GM12865 (cell line): ENCODE results near the gene SPCS3.
A peak's percentile ranks its signal among the peaks of the same experiment; 100 is the strongest.
"Not testable (repeated sequence)": the region's sequence is repeated elsewhere in the genome, so short reads cannot be mapped to it uniquely, and the experiment has no call there.

Experiments used
- DNase-seq: peaks from one replicate; pipeline ENCODE4 v3.0.0; 2010; ENCODE audit warnings: low read depth
- H3K4me3 ChIP-seq: 2 replicates; pipeline ENCODE4 v1.5.1; 2011; ENCODE audit warnings: mild to moderate bottlenecking, low read depth, low read length, control low read depth
- TF ChIP-seq, protein P1 (sequence below): IDR thresholded peaks from 2 replicates; pipeline ENCODE4 v1.5.1; 2011; ENCODE audit warnings: low read length, control low read depth, low read depth, inconsistent platforms; ENCODE audit not compliant: insufficient read depth; ENCODE audit errors: missing control alignments

The SPCS3 gene

DNA sequence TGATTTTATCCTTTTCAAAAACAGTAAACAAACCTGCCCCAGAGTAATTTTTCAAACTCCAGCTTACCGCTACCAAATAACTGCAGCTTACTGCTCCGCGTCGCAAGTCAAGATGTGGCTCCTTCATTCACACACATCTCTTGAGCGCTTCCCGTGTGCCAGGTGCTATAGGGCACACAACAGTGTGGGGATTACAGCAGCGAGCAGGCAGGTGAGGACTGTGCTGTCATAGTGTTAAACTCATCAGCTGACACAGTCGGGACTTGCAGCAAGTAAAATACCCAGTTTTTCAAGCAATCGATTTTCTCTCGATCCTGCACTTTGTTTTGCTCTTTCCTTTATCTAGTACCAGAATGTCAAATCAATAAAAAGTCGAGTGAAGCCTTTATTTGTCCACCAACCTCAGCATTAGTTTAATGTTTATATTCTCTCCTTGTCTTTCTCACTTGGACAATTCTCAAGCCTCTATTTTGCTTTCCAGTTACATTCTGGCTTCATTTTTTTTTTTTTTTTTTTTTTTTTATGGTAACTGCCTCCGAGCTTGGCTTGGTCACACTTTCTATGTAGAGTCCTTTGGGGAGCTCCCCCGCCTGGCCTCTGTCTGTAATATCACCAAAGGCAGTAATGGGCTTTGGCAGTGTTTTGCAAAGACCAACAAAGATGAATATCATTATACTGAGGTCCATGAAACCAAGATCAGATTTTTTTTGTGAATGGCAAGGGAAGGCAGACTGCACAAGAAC lies 42.4 kb upstream of the SPCS3 start:
- no peak overlapping the region for H3K4me3 ChIP-seq
- peak; percentile 57 for DNase-seq
- TF ChIP-seq, protein P1, sequence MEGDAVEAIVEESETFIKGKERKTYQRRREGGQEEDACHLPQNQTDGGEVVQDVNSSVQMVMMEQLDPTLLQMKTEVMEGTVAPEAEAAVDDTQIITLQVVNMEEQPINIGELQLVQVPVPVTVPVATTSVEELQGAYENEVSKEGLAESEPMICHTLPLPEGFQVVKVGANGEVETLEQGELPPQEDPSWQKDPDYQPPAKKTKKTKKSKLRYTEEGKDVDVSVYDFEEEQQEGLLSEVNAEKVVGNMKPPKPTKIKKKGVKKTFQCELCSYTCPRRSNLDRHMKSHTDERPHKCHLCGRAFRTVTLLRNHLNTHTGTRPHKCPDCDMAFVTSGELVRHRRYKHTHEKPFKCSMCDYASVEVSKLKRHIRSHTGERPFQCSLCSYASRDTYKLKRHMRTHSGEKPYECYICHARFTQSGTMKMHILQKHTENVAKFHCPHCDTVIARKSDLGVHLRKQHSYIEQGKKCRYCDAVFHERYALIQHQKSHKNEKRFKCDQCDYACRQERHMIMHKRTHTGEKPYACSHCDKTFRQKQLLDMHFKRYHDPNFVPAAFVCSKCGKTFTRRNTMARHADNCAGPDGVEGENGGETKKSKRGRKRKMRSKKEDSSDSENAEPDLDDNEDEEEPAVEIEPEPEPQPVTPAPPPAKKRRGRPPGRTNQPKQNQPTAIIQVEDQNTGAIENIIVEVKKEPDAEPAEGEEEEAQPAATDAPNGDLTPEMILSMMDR, result peak; percentile 32

DNA sequence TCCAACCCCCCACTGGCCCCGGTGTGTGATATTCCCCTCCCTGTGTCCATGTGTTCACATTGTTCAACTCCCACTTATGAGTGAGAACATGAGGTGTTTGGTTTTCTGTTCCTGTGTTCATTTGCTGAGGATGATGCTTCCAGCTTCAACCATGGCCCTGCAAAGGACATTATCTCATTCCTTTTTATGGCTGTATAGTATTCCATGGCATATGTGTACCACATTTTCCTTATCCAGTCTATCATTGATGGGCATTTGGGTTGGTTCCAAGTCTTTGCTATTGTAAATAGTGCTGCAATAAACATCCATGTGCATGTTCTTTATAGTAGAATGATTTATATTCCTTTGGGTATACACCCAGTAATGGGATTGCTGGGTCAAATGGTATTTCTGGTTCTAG lies 40.2 kb upstream of the SPCS3 start:
- not testable (repeated sequence) for H3K4me3 ChIP-seq, DNase-seq

DNA sequence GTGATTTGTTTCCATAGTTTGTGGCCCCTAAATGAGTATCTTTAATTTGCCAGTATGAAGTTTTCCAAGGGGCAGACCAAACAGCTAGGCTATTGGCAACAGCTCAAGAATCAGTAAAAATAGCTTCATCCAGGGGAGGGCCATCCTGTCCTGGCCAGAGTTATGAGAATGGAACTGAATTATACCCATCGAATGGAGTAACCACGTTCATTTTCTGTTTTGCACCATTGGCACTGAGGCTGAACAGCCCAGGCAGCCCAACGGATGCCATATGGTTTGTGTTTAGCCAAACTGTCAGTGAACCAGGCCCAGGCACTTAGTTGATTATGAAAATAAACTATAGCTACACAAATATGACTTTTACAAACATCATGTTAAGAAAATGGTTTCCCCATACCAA lies 33.0 kb upstream of the SPCS3 start:
- no peak for DNase-seq
- TF ChIP-seq, protein P1, result no peak
- no peak overlapping the region for H3K4me3 ChIP-seq

DNA sequence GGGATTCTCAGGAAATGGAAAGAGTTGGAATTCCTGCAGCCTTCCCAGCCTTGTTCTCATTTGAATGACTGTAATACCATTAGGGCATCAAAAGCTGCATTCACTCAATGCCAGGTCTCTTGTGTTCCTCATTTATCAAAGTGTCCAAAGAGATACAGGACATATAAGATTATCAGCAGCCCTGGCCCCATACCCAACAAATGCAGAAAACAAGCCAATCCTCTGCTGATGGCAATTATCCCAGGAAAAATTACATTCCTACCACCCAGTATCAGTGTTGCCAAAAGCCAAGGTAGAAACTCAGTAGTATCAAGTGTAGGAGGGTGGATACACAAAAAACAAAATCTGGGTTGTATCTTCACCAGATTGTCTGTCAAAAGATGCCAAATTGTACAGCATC lies 32.2 kb upstream of the SPCS3 start:
- no peak for DNase-seq
- TF ChIP-seq, protein P1, result no peak

DNA sequence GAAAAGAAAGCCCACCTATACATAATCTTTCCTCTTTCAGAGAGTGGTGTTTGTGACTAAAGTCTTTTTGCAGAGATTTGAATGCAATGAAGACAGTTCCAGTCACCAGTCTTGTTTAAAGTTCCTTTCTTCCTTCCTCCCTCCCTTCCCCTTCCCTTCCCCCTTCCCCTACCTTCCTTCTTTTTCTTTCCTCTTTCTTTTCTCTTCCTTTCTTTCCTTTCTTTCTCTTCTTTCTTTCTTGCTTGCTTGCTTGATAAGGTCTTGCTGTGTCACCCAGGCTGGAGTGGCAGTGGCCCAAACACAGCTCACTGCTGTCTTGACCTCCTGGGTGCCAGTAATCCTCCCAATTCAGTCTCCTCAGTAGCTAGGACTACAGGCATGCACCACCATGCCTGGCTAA lies 31.7 kb upstream of the SPCS3 start:
- DNase-seq, result no peak
- TF ChIP-seq, protein P1, result no peak
- no peak overlapping the region for H3K4me3 ChIP-seq

More for the DNA sequence above, 32.2 kb upstream of the SPCS3 start:
- H3K4me3 ChIP-seq, result no peak overlapping the region

DNA sequence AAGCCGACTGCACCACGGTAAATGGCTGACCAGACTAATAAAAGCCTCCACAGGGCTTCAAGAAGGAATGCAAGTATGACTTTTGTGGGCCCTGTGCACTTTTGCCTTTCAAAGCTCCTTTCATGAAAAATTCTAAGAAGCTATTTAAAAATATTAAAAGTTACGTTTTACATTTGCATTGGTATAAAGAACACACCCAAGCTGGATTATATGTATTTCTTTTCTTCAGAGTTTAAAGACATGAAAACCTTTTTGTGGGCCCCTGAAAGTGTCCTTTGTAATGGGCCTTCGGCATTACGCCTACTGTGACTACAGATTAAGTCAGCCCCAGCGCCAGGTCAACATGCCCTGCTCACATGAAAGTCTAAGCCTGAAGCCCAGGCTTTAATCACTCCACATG lies 30.2 kb upstream of the SPCS3 start:
- TF ChIP-seq, protein P1, result no peak
- DNase-seq, result no peak
- H3K4me3 ChIP-seq, result no peak overlapping the region

DNA sequence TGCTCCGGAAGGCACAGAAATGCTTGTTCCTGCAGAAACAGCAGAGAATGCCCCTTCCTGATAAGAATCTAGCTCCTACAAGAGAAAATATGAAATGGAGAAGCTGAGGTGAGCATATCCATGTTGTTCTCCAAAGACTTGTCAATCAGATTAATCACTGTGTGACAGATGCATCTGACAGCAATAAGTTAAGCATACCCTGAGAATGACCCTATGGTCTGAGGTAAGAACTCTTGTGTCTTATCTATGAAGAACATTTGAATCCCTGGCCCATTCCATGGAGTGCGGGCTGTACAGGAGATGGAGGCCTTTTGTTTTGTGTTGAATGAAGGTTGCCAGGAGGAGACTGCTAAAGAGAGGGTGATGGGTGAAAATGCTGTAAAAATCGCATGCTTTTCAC lies 29.2 kb upstream of the SPCS3 start:
- no peak overlapping the region for H3K4me3 ChIP-seq
- TF ChIP-seq, protein P1, result no peak
- no peak for DNase-seq
